ENCODE data around the gene MTERF2.

Gene MTERF2

DNA sequence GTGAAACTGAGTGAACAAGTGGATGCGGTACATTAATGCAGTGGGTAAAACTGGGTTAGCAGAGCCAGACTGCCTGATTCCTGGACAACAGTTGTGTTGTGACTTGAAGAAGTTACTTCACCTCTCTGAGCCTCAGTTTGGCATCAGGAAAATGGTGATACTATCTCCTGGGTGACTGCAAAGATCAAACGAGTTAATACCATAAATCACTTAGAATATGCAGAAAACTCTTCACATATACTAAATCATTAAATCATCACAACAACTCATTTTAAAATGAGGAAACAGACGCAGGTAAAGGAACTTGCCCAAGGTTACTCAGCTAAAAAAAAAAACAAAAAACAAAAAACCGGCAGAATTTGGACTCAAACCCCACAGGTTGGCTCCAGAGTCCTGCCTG is 811 bp downstream of the MTERF2 start:
- no peak for DNase-seq

DNA sequence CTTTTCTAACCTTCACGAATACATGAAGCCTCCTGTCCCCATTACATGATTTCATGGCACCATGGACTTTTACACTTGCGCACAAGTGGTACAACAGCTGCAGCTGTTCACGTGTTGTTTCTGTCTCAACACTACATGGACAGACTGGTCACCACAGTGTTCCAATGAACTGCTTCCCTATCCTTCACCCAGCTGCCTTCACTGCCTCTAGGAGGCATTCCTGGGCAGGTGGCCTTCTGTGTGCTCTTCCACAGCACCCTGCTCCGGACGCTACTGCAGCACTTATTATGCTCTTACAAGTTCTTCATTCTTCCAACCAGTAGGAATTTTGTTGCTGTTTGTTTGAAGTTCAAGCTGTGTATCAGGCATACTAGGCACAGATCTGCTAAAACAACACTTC is 1.5 kb downstream of the MTERF2 start:
- DNase-seq, result no peak

DNA sequence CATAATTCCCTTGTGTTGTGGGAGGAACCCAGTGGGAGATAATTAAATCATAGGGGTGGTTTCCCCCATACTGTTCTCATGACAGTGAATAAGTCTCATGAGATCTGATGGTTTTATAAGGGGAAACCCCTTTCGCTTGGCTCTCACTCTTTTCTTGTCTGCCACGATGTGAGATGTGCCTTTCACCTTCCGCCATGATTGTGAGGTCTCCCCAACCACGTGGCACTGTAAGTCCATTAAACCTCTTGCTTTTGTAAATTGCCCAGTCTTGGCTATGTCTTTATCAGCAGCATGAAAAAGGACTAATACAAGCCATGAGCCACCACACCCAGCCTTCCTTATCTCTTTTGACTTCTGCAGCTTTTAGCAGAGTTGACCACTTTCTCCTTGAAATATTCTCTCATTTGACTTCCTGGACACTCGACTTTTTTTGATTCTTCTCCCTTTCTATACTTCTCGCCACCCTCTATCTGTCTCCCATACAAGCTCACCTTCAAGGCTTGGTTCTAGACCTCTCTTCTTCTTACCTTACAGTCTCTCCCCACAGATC is 2.3 kb downstream of the MTERF2 start:
- no peak for DNase-seq

DNA sequence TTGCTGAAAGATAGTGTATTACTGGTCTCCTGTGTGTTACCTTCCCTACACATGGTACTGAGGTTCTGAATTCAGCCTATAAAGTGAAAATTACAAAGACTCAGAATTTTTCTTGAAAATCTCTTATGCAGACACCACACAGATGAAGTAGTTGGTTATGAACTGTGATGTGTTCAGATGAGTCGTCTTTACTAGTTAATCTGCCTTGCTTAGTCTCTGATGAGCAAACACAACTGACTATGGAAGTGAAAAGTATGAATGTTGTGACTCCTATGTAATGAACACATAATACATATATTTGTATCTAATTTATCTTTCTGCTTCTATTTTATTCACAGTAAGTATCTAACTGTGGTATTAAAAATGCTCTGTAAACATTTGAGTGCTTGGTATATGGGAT is 4.7 kb downstream of the MTERF2 start:
- DNase-seq, result no peak

DNA sequence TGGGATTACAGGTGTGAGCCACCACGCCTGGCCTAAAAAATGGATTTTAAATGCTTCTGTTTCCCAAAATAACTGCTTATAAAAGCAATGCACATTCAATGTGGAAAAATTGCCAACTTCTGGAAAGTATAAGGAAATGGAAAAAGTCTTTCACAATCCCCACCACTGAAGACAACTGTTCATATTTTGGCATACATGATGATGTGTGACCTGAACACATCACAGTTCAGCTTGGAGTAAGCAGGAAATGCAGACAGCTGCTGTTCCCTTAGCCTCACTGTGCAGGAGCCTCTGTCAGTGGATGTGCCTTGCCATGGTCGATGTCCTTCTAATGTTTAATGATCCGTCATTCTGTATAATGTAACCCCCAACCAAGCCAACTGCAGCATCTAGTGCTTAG is 5.2 kb downstream of the MTERF2 start:
- DNase-seq, result no peak

DNA sequence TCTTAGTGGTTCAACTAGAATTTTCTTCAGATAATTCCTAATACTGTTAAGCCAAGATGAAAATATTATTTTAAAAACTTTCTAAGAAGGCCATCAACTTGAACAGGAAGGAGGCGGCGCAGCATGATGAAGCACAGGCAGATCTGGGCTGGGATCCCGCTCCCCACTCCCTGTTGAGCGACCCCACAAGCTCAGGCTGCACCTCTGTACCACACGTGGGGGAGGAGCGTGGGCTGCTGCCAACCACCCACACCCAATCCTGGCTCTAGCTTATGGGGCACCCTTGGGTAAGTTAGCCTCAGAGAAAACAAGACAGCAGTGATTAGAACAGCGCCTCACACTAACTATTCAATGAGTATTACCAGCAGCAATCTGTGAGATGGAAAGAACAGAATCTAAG is 6.0 kb downstream of the MTERF2 start:
- DNase-seq, result no peak

DNA sequence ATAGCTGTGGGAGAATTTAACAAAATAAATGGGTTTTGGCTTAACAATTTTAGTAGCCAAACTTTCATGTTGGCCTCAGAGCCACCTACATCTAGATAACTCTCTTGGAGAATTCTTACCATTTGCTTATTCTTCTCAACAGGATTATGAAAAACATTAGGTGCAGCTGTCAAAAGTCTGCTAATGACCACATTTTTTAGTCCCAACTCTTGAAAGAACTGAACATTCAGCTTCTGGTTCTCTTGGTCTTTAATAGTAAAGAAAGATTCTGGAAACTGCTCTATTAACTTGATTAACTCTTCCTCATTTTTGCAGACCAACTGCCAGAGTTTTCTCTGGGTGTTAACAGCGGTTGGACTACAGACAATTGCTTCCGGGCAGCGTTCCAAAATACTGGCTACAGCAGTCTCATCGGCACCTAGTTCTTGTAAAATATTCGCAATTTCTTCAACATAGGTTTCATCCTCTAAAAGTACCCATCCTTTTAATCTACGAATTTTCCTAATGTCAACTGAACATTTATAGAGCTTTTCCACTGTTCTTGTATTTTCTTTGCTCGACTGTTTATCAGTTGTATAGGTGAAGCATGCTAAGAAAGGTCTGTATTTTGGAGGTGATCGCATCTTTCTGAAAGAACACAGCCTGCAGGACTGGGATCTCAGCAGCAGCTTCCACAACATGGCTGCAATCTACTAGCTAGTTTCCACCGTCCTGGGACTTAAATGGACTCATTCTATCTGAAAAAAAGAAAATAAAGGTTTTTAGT is 8.7 kb downstream of the MTERF2 start:
- DNase-seq, result no peak

DNA sequence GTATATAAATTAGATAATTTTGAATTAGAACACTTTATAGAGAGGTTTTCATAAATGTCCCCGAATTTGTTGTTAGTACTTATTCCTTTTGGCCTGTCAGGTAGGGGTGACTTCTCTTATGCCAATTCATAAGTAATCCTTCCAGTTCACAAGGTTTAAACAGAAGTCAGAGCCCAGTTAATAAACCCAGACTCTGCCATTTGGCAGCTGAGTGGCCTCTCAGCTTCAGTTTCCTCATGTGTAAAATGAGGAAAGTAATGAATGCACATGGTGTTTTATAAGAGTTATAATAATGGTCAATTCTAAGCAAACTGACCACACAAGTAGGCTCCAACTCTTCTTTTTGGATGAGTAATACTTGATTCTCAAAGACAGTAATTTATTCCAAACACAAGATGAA is 10.3 kb downstream of the MTERF2 start:
- DNase-seq, result no peak

DNA sequence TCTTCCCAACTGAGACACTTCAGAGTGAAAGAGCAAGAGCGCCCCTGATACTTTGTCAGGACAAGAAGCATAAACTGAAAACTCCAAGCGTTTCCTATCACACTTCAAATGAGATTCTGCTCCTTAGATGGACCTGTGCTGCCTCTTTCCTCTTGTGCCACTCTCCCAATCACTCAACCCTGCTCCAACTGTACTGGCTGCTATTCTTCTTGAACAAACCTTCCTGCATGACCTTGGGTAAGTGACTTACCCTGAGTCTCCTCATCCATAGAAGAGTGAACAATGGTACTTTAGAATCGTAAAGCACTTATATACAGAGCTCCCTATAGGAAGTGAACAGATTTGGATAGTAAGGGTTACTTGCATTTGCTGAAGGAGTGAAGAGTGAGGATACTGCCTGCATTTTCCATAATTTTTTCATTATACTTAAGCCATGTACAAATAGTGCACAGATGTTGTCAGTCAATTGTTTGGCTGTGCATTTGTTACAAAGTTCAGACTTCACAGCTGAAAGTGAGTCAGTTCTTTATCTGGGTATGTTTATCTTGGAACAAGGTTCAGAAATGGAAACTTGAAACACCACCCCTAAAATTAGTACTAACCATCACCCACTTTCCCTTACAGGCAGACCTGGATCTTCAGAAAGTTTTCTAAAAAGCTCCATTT is 10.8 kb downstream of the MTERF2 start:
- no peak for DNase-seq

DNA sequence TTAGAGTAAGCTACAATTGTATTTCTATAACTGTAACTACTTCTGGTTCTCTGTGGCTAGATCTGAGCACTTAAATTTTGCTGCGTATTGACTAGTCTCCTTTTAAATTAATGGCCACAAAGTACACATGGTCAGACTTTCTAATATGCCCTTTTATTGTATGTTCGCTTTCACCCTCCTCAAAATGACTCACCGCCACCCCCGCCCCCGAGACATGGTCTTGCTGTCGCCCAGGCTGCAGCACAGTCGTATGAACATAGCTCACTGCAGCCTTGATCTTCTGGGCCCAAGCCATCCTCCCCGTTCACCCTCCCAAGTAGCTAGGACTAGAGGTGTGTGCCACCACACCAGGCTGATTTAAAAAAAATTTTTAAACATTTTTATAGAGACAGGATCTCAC is 11.8 kb downstream of the MTERF2 start:
- no peak for DNase-seq

DNA sequence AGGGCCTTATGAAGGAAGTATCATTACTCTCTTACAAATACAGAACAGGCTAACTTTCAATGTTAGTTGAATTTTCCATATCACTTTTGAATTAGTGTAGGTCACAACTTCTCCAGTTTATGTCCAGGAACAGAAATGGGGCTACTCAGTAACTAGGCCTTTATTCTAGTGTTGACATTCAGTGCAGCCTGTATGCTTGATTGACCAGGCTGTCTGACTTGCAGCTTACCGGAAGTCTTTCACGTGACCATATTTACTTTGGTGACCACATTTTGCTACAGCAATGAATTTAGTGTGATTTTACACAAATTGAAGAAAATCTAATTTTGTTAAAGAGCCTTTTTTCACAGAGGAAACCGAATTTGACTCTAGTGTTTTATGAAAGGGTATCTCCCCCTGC is 12.4 kb downstream of the MTERF2 start:
- no peak for DNase-seq

DNA sequence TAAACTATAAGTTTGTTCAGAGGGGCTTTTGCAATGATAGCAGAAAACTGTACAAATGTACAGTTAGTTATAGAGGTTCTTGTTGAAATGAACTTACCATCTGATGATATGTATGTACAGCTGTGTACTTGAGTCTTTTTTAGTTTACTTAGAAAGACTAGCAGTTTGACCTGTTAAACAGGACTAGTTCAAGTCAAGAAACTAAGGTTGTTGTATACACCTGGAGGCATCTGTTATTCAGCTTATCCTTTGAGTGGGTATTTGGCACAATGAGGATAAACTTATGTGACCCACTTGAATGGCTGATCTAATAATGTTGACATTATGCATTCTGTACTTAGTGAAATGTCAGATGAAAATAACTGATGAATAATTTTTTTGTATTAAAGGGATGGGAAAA is 13.4 kb downstream of the MTERF2 start:
- DNase-seq, result no peak

DNA sequence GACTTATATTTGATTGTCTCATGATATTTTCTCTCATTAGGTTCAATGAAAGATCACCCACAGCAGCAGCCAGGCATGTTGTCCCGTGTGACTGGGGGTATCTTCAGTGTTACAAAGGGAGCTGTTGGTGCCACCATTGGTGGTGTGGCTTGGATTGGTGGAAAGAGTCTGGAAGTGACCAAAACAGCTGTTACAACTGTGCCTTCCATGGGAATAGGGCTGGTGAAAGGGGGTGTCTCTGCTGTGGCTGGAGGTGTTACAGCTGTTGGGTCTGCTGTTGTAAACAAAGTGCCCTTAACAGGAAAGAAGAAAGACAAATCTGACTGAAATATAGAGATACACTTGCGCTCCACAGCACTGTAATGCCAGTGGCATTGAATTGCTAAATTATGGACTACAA is 15.9 kb downstream of the MTERF2 start:
- DNase-seq, result no peak

DNA sequence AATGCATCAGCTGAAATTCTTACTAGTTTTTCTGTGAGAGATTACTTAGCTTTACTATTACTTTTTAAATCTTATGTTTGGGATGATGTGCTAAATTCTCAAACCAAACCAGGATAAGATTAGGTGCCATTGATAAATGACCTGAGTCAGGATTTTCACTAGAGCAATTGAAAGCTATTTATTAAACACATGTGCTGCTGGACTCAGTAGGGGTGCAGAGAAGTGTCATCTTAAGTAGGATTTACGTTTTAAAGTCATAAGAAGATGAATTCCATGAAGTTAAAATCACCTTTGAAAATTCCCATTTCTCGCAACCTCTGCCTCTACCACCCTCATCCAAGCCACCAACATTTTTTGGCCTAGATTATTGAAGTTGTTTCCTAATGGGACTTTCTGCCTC is 22.4 kb downstream of the MTERF2 start:
- no peak for DNase-seq

DNA sequence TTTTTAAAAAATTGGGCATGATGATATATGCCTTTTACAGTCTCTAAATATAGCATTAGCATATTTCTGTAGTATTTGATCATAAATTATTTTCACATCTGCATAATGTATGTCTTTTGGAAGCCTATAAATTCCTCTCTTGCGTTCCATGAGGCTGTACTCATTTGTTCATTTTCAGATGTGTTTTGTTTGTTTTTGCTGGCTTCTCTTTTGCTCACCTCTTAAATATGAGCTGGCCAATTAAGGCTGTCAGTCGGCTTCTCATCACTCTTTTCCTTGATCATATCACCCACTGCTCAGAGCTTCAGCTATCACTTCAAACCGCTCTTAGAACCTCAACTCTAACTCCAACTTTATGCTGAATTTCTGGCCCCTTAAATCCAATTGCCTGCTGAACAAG is 24.7 kb downstream of the MTERF2 start:
- no peak for DNase-seq

DNA sequence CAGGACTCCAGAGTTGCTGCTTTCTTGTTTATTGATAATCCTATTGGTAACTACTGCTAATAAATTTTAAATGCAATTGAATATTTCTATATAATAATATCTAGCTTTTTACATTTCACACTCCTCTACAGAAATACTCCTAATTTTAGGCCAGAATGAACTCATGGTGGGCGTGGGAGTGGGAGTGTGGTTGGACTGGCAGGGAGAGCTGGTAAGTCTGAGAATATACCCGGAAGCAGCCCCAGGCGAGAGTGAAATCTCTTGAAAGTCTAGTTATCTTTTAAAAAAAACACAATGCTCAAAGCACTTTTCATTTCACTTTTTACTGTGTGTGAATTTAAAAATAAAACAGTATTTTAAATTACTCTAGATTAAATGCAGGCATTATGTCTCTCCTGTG is 26.5 kb downstream of the MTERF2 start:
- DNase-seq, result no peak

DNA sequence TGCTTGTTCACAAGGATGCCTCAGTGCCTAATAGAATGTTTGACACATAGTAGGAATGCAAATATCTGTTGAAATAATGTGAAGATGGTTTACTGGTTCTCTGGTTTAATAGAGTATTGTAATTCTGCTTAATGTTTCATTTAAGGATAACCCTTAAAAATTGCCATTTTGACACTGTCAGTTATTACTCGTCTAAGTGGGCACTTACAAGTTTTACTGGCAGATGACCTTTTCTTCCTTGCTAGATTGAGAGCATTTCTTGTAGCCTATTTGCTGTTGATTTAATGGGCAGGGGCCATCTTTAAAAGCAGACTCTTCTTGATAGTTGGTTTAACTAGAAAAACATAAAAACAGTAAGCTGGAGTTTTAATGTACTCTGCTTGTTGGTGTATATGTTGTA is 29.4 kb downstream of the MTERF2 start:
- no peak for DNase-seq

DNA sequence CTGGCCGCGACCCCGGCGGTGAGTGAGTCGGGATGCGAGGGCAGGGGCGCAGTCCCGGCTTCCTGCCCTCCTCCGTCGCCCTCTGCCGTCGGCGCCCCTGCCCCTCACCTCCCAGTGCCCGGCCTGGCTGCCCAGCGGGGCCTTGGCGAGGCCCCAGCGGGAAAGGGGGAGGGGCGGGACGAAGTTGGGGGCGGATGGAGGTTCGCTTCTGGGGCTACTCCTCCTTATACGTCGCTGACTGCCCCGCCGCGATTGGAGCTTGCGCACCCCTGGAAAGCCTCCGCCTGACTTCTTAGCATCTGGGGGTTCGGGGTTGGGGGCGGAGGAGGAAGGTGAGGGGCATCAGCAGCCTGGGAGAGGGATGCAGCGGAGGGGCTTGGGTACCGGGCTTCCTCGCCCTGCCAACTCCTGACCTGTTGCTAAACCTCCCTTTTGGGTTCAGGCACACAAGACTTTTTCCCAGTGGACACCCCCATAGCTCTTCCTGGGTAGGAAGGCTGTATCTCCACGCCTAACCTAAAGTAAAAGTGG is 30.8 kb downstream of the MTERF2 start:
- peak; percentile 87 for DNase-seq

DNA sequence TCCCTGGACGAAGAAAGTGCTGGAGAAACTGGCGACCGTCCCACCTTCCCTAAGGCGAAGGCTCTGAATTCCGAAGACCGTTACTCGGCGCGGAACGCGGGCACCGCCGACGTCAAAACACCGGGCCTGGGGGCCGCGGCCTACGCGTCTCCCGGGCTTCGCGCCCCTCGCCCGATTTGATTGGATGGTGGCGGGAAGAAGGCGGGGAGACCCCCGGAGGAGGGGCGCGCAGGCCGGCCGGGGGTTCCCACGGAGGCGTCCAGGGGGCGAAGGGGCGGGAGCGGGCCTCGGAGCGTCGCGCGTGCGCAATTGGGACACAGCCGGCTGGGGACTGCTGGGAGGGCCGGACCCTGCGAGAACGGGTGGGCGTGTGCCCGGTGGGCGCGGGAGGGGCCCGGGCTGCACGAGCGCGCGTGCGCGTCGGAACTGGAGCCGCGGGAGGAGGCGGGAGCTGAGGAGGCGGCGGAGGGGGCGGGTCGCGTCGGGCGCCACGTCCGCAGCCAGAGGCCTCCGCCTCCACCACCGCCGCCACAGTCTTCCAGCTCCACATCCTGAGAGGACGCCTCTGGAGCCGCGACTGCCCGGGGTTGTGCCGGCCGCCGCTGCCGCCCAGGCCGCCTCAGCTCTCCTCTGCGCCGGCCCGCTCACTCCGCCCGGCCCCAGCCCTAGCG is 31.4 kb downstream of the MTERF2 start, which contains the start of gene TMEM263:
Gene TMEM263, plus strand, starts transcription at position 531 of the 671 bp plus-strand sequence. CDS start 11,210 bp downstream, outside the sequence.
- peak; percentile 99 for DNase-seq

DNA sequence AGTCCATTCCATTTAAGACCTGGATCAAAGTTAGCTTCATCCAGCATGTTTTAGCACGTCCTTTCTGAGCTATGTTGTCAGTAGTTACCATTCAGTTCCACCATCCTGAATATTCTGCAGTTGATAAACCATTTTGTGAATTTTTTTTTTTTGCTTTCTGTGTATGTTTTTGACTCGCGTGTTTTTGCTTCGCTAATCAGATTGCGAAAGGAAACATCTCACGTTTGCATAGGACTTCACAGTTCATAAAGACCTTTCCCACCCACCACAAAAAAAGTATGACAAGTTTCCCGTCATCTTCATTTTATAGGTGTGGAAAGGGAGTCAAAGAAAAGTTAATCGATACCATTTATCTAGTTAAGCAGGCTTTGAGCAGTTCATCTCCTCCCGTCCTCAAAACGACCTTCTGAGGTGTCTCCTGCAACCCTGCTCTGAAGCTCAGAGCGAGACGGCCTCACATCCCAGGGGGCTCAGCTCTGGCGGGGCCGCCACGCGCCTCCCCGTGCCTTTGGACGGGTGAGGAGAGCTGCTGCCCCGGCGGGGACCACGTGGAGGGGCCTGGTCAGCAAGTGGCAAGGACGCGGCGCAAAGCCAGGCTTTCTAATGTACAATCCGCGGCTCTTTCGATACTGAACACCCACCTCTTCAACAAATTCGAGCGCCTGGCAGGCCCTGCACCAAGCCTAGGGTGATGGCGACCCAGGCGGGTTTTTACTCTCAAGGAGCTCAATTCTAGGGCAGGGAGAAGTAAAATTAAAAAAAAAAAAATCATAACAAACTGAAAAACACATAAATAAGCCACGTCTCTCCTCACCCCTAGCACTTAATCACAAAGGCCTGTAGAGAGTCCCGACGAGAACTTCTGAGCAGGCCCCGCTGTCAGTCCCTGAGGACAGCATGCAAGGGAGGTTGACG is 32.2 kb downstream of the MTERF2 start:
- DNase-seq, result peak; percentile 68

DNA sequence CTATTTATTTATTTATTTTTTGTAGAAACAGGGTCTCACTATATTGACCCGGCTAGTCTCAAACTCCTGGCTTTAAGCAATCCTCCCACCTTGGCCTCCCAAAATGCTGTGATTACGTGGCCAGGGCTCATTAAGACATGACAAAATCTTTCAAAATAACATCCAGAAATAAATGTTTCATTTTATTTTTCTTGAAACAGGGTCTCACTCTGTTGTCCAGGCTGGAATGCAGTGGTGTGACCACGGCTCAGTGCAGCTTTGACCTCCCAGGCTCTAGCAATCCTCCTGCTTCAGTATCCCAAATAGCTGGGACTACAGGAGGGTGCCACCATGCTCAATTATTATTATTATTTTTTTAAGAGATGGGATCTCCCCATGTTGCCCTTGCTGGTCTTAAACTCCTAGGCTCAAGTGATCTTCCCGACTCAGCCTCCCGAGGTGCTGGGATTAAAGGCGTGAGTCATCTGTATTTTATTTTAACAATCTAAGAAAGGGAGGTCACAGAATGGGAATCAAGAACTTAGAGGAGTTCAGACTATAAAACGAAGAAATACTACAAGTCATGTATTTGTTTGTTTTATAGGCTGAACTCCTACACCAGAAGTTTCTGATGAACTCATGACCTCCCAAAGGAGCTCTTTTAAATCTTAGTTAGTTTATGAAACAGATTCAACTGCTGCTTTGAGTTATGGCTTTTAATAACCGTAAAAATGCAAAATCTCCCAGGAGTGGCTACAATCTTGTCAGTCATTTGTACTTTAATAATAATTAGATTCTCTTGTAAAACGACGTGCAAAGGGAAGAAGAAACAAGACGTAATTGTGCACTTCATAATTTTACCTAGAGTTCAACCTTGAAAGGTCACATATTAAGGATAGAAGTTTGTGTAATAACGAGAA is 33.3 kb downstream of the MTERF2 start:
- DNase-seq, result no peak
